ENCODE data around the gene MRPL55. TPM values are rescaled to one million over a fixed set of nuclear protein-coding genes. Genes with fewer than 3 reads are reported as not detected.

MRPL55 gene
- total RNA-seq, 1 experiment from 2014 or later = 85.4 TPM

- Mint-ChIP-seq H3K4me1 (ENCODE audit: insufficient read depth, unreplicated experiment) (peaks cover 43% of the 10 kb centered on the region), H3K27me3 (ENCODE audit: insufficient read depth, unreplicated experiment) (no peaks in the 10 kb centered on the region), H3K9me3 (ENCODE audit: unreplicated experiment) (peaks cover 16% of the 10 kb centered on the region), H3K27ac (ENCODE audit: low read depth, unreplicated experiment) (no peak overlapping the region), H3K36me3 (ENCODE audit: insufficient read depth, unreplicated experiment) (peaks cover 80% of the 10 kb centered on the region), H3K4me3 (ENCODE audit: unreplicated experiment) (no peak overlapping the region)
- ChIA-PET POLR2A (interaction anchor here (0.6 to 5.6 kb wide), 9 partner anchors 10 to 359 kb away, joined by 3 to 56 read pairs (median 7); partner anchors contain the start of genes ARF1 and MRPL55), CTCF (interaction anchor here (0.9 to 4.0 kb wide), 5 partner anchors 10 to 101 kb away, joined by 4 to 26 read pairs (median 12); partner anchors contain the start of gene ARF1)
- intact Hi-C loops (cut with micrococcal nuclease) = no loop called here
- BruUV-seq (replicated peaks) = no TSS peak
- no peak for TF ChIP-seq CTCF (IDR thresholded peaks at IDR 0.05; ENCODE audit: unreplicated experiment)
- no peak for DNase-seq (ENCODE audit: unreplicated experiment)
Observed at GRCh38 chr1:228099331-228099732, 9.8 kb downstream of the MRPL55 start.

GRCh38 chr1:228098323-228098931 lies 10.7 kb downstream of the MRPL55 start:
- CTCF ChIA-PET = interaction anchor here (0.9 to 4.0 kb wide), 6 partner anchors 9 to 100 kb away, joined by 3 to 26 read pairs (median 6); no protein-coding TSS in a partner anchor
- no peak for TF ChIP-seq CTCF (IDR thresholded peaks at IDR 0.05; ENCODE audit: unreplicated experiment)
- no peaks in the 10 kb centered on the region for H3K27me3 Mint-ChIP-seq (ENCODE audit: insufficient read depth, unreplicated experiment)
- POLR2A ChIA-PET = interaction anchor here (0.6 to 5.6 kb wide), 6 partner anchors 10 to 565 kb away, joined by 3 to 56 read pairs (median 10); partner anchors contain the start of genes ARF1 and MRPL55
- intact Hi-C loops (cut with micrococcal nuclease) = no loop called here
- H3K4me1 Mint-ChIP-seq (ENCODE audit: insufficient read depth, unreplicated experiment) = peaks cover 40% of the 10 kb centered on the region
- H3K36me3 Mint-ChIP-seq (ENCODE audit: insufficient read depth, unreplicated experiment) = peaks cover 87% of the 10 kb centered on the region
- DNase-seq (ENCODE audit: unreplicated experiment) = no peak
- peaks cover 18% of the 10 kb centered on the region for H3K9me3 Mint-ChIP-seq (ENCODE audit: unreplicated experiment)
- H3K4me3 Mint-ChIP-seq (ENCODE audit: unreplicated experiment) = no peak overlapping the region
- no peak overlapping the region for H3K27ac Mint-ChIP-seq (ENCODE audit: low read depth, unreplicated experiment)
- BruUV-seq (replicated peaks) = TSS peak; percentile 65

GRCh38 chr1:228097333-228098081 lies 11.6 kb downstream of the MRPL55 start:
- no peak overlapping the region for H3K27ac Mint-ChIP-seq (ENCODE audit: low read depth, unreplicated experiment)
- peaks cover 18% of the 10 kb centered on the region for H3K9me3 Mint-ChIP-seq (ENCODE audit: unreplicated experiment)
- peaks cover 40% of the 10 kb centered on the region for H3K4me1 Mint-ChIP-seq (ENCODE audit: insufficient read depth, unreplicated experiment)
- POLR2A ChIA-PET = interaction anchor here (0.6 to 5.6 kb wide), 5 partner anchors 9 to 874 kb away, joined by 3 to 56 read pairs (median 4); partner anchors contain the start of gene MRPL55
- H3K36me3 Mint-ChIP-seq (ENCODE audit: insufficient read depth, unreplicated experiment) = peaks cover 90% of the 10 kb centered on the region
- H3K27me3 Mint-ChIP-seq (ENCODE audit: insufficient read depth, unreplicated experiment) = no peaks in the 10 kb centered on the region
- CTCF ChIA-PET = interaction anchor here (0.6 to 4.0 kb wide), 8 partner anchors 8 to 657 kb away, joined by 3 to 26 read pairs (median 4); no protein-coding TSS in a partner anchor
- DNase-seq (ENCODE audit: unreplicated experiment) = no peak
- no peak overlapping the region for H3K4me3 Mint-ChIP-seq (ENCODE audit: unreplicated experiment)
- BruUV-seq (replicated peaks) = no TSS peak
- TF ChIP-seq CTCF (IDR thresholded peaks at IDR 0.05; ENCODE audit: unreplicated experiment) = no peak
- intact Hi-C loops (cut with micrococcal nuclease) = no loop called here

Data from MCF 10A (cell line).